ENCODE data around the gene ARFIP1. TPM values are rescaled to one million over a fixed set of nuclear protein-coding genes. Genes with fewer than 3 reads are reported as not detected.

ARFIP1 gene, protein sequence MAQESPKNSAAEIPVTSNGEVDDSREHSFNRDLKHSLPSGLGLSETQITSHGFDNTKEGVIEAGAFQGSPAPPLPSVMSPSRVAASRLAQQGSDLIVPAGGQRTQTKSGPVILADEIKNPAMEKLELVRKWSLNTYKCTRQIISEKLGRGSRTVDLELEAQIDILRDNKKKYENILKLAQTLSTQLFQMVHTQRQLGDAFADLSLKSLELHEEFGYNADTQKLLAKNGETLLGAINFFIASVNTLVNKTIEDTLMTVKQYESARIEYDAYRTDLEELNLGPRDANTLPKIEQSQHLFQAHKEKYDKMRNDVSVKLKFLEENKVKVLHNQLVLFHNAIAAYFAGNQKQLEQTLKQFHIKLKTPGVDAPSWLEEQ
- total RNA-seq (ENCODE audit: unreplicated experiment), result 41.6 TPM
- long read RNA-seq, transcript ARFIP1-201 (9 exons, 3,111 nt), result major isoform, 9 of 36 reads
- long read RNA-seq, transcript ARFIP1-202 (8 exons, 1,302 nt), result minor isoform, 6 of 36 reads
- long read RNA-seq, partial matches to known transcripts, result 4 of 36 reads
- long read RNA-seq, other reads (novel, unspliced or antisense), result 10 of 36 reads

DNA sequence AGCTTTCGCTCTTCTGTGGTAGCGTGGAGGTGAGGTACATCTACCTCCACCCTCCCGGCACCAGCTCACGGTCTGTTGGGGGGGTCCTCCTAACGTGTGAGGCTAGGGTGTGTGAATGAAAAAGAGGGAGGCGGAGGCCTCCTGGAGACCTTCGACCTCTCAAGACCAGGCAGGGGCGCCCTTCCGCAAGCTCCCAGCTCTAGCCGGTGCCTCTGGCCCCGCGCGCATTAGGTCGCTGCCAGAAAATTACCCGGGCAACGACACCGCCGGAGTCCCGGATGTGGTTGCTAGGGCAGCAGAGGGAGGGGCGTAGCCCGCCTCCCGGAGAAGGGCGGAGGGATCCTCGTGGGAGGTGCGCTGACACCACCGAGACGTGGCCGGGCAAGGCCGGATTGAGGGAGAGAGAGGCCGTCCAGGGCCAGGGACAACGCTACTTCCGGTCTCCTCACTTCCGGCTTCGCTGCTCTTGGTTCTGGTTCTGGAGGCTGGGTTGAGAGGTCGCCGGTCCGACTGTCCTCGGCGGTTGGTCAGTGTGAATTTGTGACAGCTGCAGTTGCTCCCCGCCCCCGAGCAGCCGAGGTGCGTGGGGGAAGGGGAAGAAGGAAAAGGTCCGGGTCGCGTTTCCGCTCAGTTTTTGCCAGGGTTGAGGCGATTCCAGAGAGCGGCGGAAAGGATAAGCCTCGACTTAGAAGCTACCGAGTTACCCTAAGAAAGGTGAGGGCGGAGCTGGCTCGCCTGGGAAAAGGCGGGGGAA is at the start of gene ARFIP1, which contains the start of gene TIGD4:
Gene ARFIP1, plus strand, starts transcription at position 442 of the 754 bp plus-strand sequence. CDS start 49,680 bp downstream, outside the sequence.
Gene TIGD4, minus strand, starts transcription at position 218 of the 754 bp plus-strand sequence. CDS start 8,726 bp downstream, outside the sequence.
- Mint-ChIP-seq H3K27ac (ENCODE audit: unreplicated experiment) (peak within 1 kb of the TSS; percentile 96), H3K4me1 (ENCODE audit: unreplicated experiment) (peaks cover 45% of the 10 kb centered on the region), H3K9me3 (ENCODE audit: unreplicated experiment) (no peaks in the 10 kb centered on the region), H3K36me3 (ENCODE audit: low read depth, unreplicated experiment) (peaks cover 5% of the 10 kb centered on the region), H3K27me3 (ENCODE audit: unreplicated experiment) (peaks cover 19% of the 10 kb centered on the region), H3K4me3 (ENCODE audit: unreplicated experiment) (peak within 1 kb of the TSS; percentile 93)
- TF ChIP-seq, protein P1, sequence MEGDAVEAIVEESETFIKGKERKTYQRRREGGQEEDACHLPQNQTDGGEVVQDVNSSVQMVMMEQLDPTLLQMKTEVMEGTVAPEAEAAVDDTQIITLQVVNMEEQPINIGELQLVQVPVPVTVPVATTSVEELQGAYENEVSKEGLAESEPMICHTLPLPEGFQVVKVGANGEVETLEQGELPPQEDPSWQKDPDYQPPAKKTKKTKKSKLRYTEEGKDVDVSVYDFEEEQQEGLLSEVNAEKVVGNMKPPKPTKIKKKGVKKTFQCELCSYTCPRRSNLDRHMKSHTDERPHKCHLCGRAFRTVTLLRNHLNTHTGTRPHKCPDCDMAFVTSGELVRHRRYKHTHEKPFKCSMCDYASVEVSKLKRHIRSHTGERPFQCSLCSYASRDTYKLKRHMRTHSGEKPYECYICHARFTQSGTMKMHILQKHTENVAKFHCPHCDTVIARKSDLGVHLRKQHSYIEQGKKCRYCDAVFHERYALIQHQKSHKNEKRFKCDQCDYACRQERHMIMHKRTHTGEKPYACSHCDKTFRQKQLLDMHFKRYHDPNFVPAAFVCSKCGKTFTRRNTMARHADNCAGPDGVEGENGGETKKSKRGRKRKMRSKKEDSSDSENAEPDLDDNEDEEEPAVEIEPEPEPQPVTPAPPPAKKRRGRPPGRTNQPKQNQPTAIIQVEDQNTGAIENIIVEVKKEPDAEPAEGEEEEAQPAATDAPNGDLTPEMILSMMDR (IDR thresholded peaks at IDR 0.05; ENCODE audit: unreplicated experiment), result no peak
- peak; percentile 97 for DNase-seq (ENCODE audit: low spot score)

DNA sequence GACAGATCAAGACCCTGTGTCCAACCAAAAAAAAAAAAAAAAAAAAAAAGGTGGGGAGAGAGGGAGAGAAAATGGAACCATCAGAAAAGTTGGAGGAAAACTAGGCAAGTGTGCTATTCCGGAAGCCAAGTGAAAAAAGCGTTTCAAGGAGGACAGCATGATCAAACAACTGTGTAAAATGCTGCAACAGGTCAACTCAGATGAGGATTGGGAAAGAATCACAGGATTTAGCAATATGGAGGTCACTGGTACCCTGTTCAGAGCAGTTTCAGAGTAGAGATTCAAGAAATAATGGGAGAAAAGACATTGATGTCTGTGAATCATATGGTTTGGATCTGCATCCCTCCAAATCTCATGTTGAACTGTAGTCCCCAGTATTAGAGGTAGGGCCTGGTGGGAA is 47.8 kb upstream of the ARFIP1 start:
- no peaks in the 10 kb centered on the region for H3K36me3 Mint-ChIP-seq (ENCODE audit: low read depth, unreplicated experiment)
- TF ChIP-seq, protein P1 (IDR thresholded peaks at IDR 0.05; ENCODE audit: unreplicated experiment), result no peak
- no peak overlapping the region for H3K27ac Mint-ChIP-seq (ENCODE audit: unreplicated experiment)
- no peak overlapping the region for H3K4me3 Mint-ChIP-seq (ENCODE audit: unreplicated experiment)
- no peaks in the 10 kb centered on the region for H3K4me1 Mint-ChIP-seq (ENCODE audit: unreplicated experiment)
- no peak for DNase-seq (ENCODE audit: low spot score)
- peaks cover 7% of the 10 kb centered on the region for H3K27me3 Mint-ChIP-seq (ENCODE audit: unreplicated experiment)
- H3K9me3 Mint-ChIP-seq (ENCODE audit: unreplicated experiment), result no peaks in the 10 kb centered on the region

DNA sequence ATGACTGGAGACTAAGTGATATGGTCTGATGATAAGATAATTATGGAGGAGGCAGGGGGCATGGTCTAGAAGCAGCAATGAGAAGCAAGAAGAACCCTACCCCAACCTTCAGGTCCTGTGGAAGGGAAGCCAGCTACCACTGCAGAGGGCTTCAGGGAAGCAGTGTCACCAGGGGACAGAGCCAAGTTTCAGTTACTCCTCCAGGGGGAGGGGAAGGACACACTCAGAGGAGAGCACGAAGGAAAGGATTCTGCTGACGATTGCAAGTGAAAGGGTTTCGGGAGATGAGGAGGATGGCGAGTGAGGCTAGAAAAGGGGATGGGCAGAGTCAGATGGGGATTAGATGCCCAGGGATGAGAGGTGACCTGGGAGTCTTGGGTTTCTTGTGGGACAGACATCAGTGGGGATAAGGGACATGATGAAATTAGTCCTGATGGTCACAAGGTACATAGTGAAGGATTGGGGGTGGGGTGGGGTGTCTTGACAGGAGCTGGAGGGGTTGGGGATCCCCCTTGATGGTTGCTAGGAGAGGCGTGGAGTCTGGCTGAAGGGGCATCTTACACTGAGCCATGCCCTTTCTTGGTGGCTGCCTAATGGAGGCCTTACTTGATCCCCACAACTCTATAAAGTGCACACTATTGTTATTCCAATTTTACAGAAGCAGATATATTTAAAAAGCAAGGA is 45.6 kb upstream of the ARFIP1 start:
- peaks cover 5% of the 10 kb centered on the region for H3K27me3 Mint-ChIP-seq (ENCODE audit: unreplicated experiment)
- no peak for DNase-seq (ENCODE audit: low spot score)
- no peaks in the 10 kb centered on the region for H3K36me3 Mint-ChIP-seq (ENCODE audit: low read depth, unreplicated experiment)
- H3K4me3 Mint-ChIP-seq (ENCODE audit: unreplicated experiment), result no peak overlapping the region
- no peaks in the 10 kb centered on the region for H3K4me1 Mint-ChIP-seq (ENCODE audit: unreplicated experiment)
- TF ChIP-seq, protein P1 (IDR thresholded peaks at IDR 0.05; ENCODE audit: unreplicated experiment), result no peak
- no peak overlapping the region for H3K27ac Mint-ChIP-seq (ENCODE audit: unreplicated experiment)
- H3K9me3 Mint-ChIP-seq (ENCODE audit: unreplicated experiment), result no peaks in the 10 kb centered on the region

DNA sequence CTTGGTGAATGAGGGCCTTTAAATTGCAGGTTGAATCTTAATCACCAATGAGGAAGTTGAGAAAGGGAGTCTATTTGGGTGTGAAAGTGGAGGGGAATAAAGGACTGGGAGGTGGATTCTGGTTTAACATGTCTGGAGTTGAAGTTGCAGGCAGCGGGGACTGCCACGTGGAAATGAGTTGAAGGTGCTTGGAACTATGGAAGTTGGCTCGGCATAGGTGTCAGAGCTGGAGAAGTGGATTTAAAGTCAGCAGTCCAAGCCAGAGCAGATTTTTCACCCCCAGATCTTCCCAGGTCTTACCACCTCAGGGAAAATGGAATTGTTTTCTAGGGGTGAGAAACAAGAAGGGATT is 45.1 kb upstream of the ARFIP1 start:
- DNase-seq (ENCODE audit: low spot score), result no peak
- Mint-ChIP-seq H3K27me3 (ENCODE audit: unreplicated experiment) (peaks cover 5% of the 10 kb centered on the region), H3K4me3 (ENCODE audit: unreplicated experiment) (no peak overlapping the region), H3K27ac (ENCODE audit: unreplicated experiment) (no peak overlapping the region), H3K9me3 (ENCODE audit: unreplicated experiment) (no peaks in the 10 kb centered on the region), H3K4me1 (ENCODE audit: unreplicated experiment) (no peaks in the 10 kb centered on the region), H3K36me3 (ENCODE audit: low read depth, unreplicated experiment) (no peaks in the 10 kb centered on the region)
- TF ChIP-seq, protein P1 (IDR thresholded peaks at IDR 0.05; ENCODE audit: unreplicated experiment), result no peak
